ENCODE measurements around the gene IQSEC2.

IQSEC2 gene

DNA sequence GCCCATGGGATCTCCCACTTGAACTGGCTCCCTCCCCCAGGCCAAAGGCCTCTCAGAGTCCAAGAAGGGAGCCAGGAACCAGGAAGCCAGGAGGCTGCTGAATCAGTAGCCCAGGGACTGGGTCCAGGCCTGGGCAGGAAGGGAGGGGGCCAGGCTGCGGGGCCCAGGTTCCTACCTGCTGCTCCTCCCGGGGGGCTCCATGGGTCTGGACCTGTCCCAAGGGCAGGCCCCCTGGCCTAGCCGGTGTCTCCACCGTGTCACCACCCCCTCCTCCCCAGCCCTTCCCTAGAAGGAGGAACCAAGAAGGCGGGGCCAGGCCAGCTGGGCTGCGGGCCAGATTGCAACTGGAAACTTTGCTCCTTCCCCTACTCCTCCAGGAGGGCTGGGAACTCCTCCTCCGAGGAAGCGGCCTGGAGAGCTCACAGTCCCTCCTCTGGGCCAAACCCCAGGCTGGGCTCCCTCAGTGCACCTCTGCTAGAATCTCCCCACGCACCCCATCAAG is at the start of gene IQSEC2:
Gene IQSEC2 (minus strand): TSS at position 264 of the 502 bp plus-strand sequence.
- no peak for DNase-seq (ENCODE audit: low read depth in 2 of 3, low spot score in 2 of 3)

DNA sequence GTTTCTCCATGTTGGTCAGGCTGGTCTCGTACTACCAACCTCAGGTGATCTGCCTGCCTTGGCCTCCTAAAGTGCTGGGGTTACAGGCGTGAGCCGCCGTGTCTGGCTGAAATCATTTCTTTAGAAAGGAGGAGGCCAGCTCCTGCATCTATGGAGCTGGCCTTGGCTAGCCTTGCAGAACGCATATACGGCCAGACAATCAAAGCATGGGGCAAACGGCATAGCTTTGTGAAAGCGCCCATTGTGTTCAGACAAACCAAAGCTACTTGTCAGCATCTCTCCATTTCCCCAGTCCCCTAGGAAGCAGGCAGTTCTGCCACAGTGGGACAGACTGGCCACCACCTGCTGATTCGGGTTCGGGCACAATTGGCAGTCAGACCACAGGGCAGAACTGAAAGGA is 48.9 kb upstream of the IQSEC2 start:
- no peak for DNase-seq (ENCODE audit: low read depth in 2 of 3, low spot score in 2 of 3)

DNA sequence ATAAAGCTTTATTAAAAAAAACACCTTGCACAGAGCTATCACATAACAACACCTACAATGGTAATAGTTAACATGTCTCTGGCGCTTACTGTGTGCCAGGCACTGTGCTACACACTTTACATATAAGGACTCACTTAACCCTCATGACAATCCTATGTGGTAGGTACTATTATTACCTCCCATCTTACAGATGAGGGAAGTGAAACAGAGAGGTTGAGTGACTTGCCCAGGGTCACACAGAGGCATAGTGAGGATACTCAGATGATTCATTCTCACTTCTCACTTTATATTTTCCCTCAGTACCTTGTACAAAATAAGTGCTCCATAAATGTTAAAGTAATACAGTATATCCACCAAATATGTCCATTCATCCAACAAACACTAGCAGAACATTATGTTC is 43.4 kb upstream of the IQSEC2 start:
- DNase-seq (ENCODE audit: low read depth in 2 of 3, low spot score in 2 of 3), result no peak

DNA sequence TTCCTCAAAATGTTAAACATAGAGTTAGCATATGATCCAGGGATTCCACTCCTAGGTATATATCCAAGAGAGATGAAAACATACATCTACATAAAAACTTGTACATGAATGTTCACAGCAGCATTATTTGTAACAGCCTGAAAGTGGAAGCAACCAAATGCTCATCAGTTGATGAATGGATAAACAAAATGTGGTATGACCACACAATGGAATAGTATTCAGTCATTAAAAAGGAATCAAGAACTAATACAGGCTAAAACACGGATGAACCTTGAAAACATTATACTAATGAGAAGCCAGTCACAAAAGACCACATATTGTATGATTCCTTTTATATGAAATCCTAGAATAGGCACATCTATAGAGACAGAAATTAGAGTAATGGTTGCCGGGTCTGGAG is 42.7 kb upstream of the IQSEC2 start:
- no peak for DNase-seq (ENCODE audit: low read depth in 2 of 3, low spot score in 2 of 3)

DNA sequence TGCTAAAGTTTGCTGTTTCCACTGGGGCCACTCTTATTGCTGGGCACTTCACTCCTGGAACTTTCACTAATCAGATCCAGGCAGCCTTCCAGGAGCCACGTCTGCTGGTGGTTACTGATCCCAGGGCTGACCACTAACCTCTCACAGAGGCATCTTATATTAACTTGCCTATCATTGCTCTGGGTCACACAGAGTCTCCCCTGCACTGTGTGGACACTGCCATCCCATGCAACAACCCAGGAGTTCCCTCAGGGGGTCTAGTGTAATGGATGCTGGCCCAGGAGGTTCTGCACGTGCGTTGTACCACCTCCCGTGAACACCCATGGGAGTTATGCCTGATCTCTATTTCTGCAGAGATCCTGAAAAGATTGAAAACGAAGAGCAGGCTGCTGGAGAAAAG is 41.8 kb upstream of the IQSEC2 start:
- DNase-seq (ENCODE audit: low read depth in 2 of 3, low spot score in 2 of 3), result no peak

DNA sequence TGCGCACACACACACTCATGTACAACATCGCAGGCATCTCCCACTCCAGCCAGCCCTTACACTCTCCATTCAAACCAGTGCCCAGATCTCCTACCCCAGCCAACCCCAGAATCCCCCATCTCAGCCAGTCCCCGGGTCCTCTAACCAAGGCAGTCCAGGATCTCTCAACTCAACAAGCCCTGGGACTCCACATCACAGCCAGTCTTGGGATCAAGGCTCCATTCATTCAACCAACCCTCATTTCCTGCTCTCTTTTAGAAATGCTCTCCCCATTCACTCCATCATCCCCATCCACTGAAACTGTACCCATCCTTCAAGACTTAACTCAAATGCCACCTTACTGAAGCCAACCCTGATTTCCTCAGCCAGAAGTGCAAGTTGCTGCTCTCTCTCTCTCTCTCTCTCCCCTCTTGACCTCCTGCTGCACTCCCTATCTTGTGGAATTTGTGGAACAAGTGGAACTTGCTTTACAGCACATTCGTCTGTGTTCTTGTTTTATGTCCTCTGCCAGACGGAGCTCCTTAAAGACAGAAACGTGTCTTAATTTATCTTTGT is 40.6 kb upstream of the IQSEC2 start:
- DNase-seq (ENCODE audit: low read depth in 2 of 3, low spot score in 2 of 3), result no peak

DNA sequence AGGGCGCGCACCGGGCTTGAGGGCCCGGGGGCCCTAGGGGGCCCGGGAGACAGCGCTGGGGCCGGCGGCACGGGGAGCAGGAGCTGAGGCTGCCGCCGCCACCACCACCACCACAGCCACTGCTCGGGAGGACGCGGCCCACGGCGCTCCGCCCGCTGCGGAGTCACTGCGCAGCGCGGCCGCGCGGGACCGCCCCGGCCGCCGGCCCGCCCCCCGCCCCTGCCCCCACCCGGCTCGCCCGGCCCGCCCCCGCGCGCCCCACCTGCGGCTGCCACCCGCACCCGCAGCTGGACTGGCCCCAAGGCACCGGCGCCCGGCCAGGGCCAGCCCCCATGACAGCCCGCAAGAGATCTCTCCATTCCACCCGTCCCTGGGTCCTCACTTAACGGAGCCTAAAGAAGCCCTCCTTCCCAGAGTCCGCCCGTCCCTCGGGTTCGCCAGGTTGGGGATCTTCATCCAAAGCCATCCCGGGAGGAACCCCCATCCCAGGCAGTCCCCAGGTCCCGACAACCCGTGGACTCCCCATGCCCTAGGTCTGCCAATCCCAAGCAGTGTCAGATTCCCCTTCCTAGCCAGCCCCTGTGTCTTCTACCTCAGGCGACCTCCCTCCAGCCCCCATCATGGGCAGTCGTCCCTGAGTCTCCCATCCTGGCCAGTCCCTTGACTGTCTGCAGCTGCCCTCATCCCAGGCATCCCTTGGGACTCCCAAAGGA is 40.0 kb upstream of the IQSEC2 start:
- no peak for DNase-seq (ENCODE audit: low read depth in 2 of 3, low spot score in 2 of 3)

DNA sequence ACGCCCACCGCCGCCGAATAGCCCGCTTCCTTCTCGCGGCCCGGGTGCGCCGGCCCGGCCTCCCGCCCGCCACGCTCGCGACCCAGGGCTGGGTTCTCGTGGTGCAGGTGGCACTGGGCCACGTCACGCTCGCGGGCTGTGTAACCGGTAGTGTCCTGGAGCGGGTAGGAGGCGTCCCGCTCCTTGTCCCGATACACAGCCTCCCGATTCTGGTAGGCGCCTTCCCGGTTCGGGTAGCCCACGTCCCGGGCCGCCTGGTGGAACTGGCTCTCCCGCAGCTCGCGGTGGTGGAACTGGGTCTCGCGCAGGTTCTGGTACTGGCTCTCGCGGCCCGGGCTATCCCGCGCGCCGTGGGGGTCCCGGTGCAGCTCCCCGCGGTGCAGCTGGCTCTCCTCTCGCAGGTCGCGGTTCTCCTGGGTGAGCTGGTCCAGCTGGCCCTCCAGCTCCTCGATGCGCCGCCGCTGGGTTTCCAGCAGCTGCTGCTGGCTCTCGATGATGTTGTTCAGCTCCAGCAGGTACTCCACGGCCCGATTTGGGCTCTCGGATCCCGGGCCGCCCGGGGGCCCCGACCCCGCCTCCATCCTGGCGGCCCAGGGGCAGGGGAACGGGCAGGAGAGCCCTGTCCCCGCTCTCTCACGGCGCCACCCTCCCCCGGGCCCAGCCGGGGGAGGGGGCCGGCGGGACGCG is 39.3 kb upstream of the IQSEC2 start:
- no peak for DNase-seq (ENCODE audit: low read depth in 2 of 3, low spot score in 2 of 3)

DNA sequence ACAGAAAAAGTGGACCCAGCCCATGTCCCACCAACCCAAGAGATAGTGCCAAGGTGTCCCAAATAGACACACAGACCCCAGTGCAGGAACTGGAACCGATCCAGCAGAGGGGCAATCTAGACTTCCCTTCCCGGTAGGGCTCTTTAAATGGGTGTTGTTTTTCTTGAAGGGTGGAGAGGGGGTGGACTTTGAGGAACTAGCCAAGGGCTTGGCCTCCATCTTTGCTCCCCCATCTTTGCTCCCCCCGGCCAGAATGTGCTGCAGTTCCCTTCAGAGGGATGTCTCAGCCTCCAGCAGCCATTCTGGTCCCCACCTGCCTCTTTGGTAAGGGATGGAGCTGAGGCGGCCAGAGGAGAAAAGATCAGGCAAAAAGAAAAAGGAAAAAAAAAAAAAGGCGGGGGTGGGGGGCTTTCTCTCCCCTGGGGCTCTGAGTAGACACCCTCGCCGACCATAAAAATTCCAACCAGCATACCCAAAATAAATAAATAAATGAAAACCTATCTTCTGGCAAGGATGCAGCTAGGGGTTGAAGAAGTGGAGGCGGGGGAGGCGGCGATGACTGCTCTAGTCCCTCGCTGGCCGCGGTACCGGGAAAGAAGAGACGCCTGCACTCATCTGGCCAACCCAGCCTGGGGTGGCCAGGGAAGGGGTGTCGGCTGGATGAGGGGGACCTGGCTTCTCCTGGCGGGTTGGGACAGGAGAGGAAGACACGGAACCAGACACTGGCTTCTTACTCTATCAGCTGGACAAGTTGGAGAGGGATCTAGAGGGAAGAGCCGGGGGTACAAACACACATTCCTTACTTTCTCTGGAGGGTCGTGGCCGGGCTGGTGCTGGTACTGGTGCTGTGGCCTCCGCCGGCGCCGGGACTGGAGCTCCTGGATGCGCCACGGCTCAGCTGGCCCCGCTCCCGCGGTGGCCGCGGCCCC is 38.5 kb upstream of the IQSEC2 start:
- no peak for DNase-seq (ENCODE audit: low read depth in 2 of 3, low spot score in 2 of 3)

DNA sequence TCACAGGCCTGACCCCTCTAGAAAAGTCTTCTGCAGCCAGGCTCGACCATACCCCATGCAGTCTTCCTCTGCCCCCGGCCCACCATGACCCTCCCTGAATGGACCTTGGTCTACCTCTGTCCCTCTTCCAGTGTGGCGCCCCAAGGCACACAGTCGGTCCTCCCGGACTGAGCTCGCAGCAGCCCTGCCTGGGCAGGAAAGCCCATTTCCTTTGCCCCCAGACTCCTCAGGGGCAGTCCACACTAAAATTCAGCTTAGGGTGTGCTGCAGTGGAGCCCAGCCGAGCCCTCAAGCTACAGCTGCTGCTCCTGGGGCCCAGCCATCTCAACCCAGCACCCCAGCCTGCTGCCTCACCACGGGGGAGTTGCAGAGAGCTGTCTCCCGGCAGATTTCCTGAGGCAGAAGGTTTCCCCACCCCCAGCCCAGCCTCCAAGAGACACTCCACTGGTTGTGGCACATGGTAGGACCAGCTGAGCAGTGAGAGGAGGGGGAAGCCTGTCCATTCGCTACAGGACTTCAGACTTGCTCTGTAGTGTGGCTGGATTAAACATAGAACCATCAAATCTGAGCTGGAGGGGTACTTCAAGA is 37.5 kb upstream of the IQSEC2 start:
- no peak for DNase-seq (ENCODE audit: low read depth in 2 of 3, low spot score in 2 of 3)

DNA sequence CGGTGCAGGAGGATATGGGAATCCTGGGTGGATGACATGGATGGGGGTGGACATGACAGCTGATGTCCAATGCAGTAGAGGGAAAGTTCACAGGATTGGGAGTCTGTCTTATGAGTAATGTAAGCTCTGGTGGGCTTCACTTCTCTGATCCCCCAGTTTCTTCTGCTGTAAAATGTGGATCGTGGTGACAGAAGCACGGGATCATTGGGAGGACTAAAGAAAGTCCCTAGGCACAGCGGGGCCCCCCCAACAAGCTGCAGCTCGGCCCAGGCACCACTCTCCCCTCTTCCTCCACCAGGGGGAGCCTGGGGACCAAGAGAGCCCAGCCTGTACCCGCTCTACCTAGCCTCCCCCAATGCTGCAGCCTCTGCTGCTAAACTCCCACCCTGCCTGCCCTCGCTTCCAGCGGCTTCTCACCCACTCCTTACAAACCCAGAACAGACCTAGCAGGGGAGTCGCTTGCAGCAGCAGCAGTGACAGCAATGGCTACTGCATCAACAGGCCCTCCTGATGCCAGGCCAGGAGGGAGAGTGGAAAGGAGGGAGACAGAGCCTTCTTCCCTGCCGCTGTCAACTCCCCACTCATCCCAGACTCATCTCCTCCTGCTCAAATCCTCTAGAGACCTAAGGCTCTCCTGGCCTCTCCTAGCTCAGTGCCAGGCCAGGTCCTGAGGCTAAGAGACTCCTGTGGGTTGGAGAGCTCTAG is 36.1 kb upstream of the IQSEC2 start:
- peak; percentile 30 to 47 (median 41) for DNase-seq (ENCODE audit: low read depth in 2 of 3, low spot score in 2 of 3)

DNA sequence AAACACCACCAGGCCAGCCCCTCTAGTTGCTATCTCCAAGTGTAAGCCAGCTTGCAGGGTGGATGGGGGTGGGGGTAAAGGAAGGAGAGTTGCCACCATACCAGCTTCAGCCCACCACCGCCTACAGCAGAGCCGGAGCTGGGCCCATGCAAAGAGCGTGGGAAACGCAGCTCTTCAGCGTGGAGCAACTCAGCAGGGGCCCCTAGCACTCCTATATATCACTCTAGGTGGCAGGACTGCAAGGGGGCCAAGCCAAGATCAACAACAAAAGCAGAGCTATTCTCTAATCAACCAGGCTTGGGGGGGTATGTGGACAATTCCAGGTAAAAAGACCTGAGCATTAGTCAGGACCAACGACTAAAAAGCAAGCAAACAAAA is 35.5 kb upstream of the IQSEC2 start:
- no peak for DNase-seq (ENCODE audit: low read depth in 2 of 3, low spot score in 2 of 3)

DNA sequence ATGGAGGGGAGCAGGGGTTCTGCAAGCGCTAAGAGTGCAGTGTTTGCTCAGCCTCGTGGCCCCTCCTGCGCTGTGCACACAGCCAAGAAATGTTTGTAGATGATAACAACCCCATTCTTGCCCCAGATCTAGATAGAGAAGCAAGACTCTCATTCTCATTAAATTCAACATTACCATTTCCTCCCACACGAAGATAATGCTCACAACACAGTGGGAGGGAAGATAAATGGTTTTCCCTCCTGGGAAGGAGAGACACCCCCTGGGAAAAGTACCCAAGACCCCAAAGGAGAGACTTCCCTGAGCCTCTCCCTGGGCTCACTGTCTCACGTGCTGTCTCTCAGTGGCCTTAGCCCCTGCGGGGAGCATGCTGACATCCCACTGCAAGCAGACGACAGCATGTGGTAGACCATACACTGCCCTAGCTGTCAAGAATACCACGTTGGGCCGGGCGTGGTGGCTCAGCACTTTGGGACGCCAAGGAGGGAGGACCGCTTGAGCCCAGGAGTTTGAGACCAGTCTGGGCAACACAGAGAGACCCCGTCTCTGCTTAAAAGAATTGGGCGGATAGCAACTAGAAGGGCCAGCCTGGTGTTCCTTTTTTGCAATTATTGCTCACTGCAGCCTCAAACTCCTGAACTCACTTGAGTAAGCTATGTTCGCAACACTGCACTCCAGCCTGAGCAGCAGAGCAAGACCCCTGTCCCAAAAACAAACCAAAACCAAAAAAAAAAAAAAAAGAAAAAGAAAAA is 34.9 kb upstream of the IQSEC2 start:
- DNase-seq (ENCODE audit: low read depth in 2 of 3, low spot score in 2 of 3), result no peak

DNA sequence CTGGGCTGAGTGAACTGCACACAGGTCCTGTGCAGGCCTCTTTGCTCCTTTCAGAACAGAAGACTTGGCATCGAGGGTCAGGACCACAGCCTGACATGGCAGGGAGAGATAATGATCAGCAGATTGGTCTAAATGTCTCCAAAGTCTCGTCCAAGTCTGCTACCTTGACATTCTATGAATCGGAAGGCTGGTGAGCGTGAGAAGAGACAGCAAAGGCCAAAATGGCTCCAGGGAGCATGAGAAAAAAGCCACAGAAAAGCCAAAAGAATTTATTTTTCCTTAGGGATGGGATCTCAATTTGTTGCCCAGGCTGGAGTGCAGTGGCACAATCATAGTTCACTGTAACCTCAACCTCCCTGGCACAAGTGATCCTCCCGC is 32.3 kb upstream of the IQSEC2 start:
- DNase-seq (ENCODE audit: low read depth in 2 of 3, low spot score in 2 of 3), result no peak

DNA sequence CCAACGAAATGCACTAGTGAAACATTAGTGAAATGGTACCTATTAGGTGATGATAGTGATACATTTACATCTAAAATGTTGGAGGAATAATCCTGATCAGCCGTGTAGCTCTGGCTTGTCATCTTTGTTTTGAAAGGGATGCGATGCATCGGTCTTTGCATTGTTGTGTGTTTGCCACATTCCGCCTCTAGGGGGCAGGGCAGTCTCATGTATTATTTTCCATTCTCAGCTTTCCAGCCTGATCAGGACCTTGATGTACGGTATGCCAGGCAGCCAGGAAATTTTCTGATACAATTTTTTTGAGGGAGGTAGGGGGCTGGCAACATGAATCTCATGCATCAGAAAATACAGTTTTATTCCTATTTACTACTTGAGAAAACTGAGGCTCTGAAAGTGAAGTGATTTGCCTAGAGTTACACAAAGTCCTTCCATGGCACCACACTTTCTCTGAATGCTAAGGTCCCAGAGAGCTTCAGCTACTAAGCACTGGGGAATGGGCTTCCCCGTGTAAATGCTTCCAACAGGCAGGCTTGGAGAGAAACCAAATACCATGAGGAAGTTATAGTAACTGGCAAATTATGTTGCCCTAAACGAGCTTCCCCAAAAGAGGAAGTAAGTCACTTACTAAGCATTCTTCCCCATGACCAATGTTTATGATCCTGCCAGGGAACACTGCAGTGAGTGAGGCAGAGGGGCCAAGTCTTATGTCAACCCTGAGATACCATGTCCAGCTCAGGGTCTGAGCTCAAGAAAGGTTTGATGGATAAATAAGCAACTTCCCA is 31.8 kb upstream of the IQSEC2 start:
- peak in 2 of 3 experiments; percentile 36 to 51 for DNase-seq (ENCODE audit: low read depth in 2 of 3, low spot score in 2 of 3)

DNA sequence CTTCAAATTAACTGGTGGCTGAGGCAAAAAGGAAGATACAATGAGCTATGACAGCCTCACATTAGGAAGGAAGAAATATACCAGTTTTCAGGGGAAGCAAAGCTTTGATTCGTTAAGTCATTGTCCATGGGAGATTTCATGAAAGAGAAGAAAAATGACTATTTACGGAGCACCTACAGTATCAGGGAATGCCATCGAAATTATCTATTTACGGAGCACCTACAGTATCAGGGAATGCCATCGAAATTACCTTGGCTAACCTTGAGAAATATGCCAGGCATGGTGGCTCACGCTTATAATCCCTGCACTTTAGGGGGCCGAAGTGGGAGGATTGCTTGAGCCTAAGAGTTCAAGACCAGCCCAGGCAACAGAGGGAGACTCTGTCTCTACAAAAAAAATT is 28.5 kb upstream of the IQSEC2 start:
- no peak for DNase-seq (ENCODE audit: low read depth in 2 of 3, low spot score in 2 of 3)

DNA sequence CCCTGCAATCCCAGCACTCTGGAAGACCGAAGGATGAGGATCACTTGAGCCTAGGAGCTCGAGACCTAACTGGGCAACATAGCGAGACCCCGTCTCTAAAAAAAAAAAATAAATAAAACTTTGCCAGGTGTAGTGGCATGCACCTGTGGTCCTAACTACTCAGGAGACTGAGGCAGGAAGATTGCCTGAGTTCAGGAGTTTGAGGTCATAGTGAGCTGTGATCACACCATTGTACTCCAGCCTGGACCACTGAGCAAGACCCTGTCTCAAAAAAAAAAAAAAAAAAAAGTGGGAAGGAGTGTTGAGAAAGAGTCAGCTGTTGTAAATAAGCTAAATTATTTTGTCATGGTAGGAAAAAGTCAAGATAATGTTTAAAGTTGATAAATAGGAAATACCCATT is 27.5 kb upstream of the IQSEC2 start:
- DNase-seq (ENCODE audit: low read depth in 2 of 3, low spot score in 2 of 3), result no peak

DNA sequence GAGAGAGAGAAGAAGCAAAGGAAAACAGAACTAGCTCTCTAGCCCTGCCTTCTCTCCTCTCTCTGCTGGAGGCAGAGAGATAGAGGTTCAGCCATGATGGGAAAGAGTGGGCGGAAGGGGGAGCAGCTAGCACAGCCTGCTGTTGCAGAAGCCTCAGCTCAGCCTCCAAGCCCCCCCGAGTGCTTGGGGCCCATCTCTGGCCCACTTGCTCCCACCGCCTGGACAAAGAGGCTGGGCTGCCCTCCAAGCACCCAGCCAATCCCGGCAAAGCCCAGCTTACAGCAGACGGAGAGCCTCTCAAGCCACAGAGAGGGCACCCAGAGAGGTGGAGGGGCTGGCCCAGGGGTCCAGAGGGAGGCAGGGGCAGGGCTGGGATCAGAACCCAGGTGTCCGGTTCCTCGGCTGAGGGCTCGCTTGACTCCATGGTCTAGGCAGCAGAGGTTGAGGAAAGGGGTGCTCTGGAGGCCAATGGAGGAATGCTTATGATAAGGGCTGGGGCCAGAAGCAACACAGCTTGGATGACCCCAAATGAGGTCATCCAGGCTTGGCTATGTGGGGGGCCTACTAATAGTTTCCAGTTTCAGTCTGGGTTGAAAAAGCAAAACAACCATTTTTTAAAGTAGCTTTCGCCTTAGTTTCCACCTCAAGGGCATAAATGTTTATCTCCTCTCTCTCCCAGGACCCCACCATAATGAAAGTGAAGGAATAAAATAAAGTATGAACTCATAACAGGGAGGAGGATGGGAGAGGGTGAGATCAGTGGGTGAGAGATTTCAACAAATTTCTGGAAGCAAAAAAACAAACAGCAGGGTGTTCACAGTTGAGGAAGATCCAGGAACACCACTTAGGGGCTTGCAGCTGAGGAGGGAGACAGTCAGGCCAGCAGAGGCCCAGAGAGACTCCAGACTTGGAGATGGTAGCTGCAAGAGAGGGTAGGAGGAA is 24.9 kb upstream of the IQSEC2 start:
- DNase-seq (ENCODE audit: low read depth in 2 of 3, low spot score in 2 of 3), result no peak

Measured in activated CD8-positive, alpha-beta memory T cell treated with anti-CD3 and anti-CD28 coated beads for 48 hours (primary cell).